Ishikawa (cell line): Measurements from ENCODE around the gene ALDH1A3.

Experiments
- CREB1 ChIP-seq: IDR thresholded peaks from 2 replicates; pipeline ENCODE4 v1.6.1; 2012; ENCODE audit warnings: low read depth
- EP300 ChIP-seq: IDR thresholded peaks from 2 replicates; pipeline ENCODE4 v1.6.1; 2012; ENCODE audit warnings: borderline replicate concordance
- YY1 ChIP-seq: IDR thresholded peaks from 2 replicates; pipeline ENCODE4 v1.6.1; 2012; ENCODE audit warnings: low read depth
- TF ChIP-seq, protein P1 (sequence below): IDR thresholded peaks from 2 replicates; pipeline ENCODE4 v1.6.1; 2012
- TF ChIP-seq, protein P2 (sequence below): IDR thresholded peaks from 2 replicates; pipeline ENCODE4 v1.6.1; 2012; ENCODE audit warnings: low read depth, mild to moderate bottlenecking

DNA sequence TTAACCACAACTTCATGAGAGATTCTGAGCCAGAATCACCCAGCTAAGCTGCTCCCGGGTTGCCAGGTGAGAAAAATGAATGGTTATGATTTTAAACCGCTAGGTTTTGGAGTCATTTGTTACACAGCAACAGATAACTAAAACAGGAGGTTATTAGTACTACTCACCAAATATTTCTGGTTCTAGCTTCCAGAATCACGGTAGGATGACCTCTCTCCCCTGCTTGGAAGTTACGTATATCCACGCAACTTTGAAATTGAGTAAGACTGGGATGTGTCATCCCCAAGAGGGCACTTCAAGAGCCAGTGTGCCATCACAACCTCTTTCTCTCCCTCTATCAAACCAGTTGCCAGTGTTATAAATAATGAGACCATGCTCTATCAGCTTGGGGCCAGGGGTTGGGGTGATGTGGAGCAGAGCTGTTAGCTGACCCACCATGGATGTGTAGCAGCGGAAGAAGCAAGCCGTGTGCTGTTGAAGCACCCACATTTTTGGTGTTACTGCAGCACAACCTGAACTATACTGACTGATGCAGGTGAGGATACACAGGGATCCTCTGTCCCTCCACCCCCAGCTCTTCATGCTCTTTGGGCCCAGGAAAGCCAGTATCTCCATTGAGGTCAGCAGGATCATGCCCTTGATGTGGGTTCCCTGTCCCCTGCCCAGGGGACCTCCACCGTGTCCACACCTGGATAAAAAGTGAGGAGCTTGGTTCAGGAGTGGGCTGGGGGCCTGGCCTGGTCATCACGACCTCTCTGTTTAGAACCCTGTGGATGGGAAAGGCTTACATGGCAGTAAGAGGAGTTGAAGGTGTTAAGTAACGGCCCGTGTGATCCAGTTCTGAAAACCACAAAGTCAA is 19.4 kb upstream of the ALDH1A3 start:
- TF ChIP-seq, protein P1, sequence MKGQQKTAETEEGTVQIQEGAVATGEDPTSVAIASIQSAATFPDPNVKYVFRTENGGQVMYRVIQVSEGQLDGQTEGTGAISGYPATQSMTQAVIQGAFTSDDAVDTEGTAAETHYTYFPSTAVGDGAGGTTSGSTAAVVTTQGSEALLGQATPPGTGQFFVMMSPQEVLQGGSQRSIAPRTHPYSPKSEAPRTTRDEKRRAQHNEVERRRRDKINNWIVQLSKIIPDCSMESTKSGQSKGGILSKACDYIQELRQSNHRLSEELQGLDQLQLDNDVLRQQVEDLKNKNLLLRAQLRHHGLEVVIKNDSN: no peak
- TF ChIP-seq CREB1: no peak
- TF ChIP-seq EP300: no peak
- TF ChIP-seq, protein P2, sequence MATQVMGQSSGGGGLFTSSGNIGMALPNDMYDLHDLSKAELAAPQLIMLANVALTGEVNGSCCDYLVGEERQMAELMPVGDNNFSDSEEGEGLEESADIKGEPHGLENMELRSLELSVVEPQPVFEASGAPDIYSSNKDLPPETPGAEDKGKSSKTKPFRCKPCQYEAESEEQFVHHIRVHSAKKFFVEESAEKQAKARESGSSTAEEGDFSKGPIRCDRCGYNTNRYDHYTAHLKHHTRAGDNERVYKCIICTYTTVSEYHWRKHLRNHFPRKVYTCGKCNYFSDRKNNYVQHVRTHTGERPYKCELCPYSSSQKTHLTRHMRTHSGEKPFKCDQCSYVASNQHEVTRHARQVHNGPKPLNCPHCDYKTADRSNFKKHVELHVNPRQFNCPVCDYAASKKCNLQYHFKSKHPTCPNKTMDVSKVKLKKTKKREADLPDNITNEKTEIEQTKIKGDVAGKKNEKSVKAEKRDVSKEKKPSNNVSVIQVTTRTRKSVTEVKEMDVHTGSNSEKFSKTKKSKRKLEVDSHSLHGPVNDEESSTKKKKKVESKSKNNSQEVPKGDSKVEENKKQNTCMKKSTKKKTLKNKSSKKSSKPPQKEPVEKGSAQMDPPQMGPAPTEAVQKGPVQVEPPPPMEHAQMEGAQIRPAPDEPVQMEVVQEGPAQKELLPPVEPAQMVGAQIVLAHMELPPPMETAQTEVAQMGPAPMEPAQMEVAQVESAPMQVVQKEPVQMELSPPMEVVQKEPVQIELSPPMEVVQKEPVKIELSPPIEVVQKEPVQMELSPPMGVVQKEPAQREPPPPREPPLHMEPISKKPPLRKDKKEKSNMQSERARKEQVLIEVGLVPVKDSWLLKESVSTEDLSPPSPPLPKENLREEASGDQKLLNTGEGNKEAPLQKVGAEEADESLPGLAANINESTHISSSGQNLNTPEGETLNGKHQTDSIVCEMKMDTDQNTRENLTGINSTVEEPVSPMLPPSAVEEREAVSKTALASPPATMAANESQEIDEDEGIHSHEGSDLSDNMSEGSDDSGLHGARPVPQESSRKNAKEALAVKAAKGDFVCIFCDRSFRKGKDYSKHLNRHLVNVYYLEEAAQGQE: no peak
- no peak for TF ChIP-seq YY1
